ENCODE data around the gene EIF2S1. TPM values are rescaled to one million over a fixed set of nuclear protein-coding genes. Genes with fewer than 3 reads are reported as not detected.

The EIF2S1 gene
- total and polyA plus RNA-seq, 2 of the 13 experiments (the other 11 are each of a cell fraction or from before 2014, with no cell fraction given), result 49.1 to 246 TPM

GRCh38 chr14:67331368-67332125 lies 28.6 kb upstream of the EIF2S1 start:
- in situ Hi-C loops (cut with HindIII; ENCODE audit: extremely low pct_ligation_motif_present, low pct_unique_long_range_greater_than_20kb), result no loop called here
- no peaks in the 10 kb centered on the region for H3K9me3 ChIP-seq (ENCODE audit: low read length)
- BruUV-seq (replicated peaks), result no TSS peak
- FAIRE-seq, result no peak
- intact Hi-C loops (cut with micrococcal nuclease; ENCODE audit: unreplicated experiment), result no loop called here
- H4K20me1 ChIP-seq (ENCODE audit: insufficient read depth, low read length), result no peaks in the 10 kb centered on the region
- ATAC-seq, result no peak
- no peaks in the 10 kb centered on the region for H3K27me3 ChIP-seq (ENCODE audit: control insufficient read depth in 1 of 2, insufficient read depth in 2 of 2, low read length in 2 of 2)
- H3K4me2 ChIP-seq (ENCODE audit: low read depth, low read length), result no peak overlapping the region
- H3K79me2 ChIP-seq (ENCODE audit: insufficient read depth, low read length), result no peaks in the 10 kb centered on the region
- WGBS (ENCODE audit: low lambda C conversion rate), result 100% methylated on average over 5 of the region's 5 CpGs
- ChIA-PET POLR2A (no interaction called here), CTCF (ENCODE audit: low intra/inter-chr PET ratio, low total read pairs) (no interaction called here)
- no peak overlapping the region for H3K4me3 ChIP-seq (replicated peaks in 1 of 3; ENCODE audit: insufficient read depth in 1 of 3, low read depth in 2 of 3, low read length in 3 of 3)
- H3K36me3 ChIP-seq (replicated peaks in 1 of 2; ENCODE audit: control insufficient read depth in 1 of 2, insufficient read depth in 2 of 2, low read length in 2 of 2), result peaks cover 4 to 21% of the 10 kb centered on the region in 2 experiments; a peak in 4 of 5 replicates
- H2AFZ ChIP-seq (ENCODE audit: low read length), result no peak overlapping the region
- no peak for DNase-seq (ENCODE audit: low spot score)
- no peak overlapping the region for H3K27ac ChIP-seq (ENCODE audit: extremely low read length, insufficient read depth, low read length)
- H3K4me1 ChIP-seq (ENCODE audit: insufficient read depth, low read length), result no peaks in the 10 kb centered on the region
- no peak overlapping the region for H3K9ac ChIP-seq (ENCODE audit: insufficient read depth, low read depth, low read length)
- 0 out of 2 replicates have a peak, but pooled peaks have one; percentile 1 for TF ChIP-seq MAFF (IDR thresholded peaks at IDR 0.05; ENCODE audit: low read depth, low read length)
- TF ChIP-seq MAFK (conservative IDR thresholded peaks at IDR 0.05 in 1 of 2, IDR thresholded peaks at IDR 0.05 in 1 of 2; ENCODE audit: low read length in 2 of 2), result peak in 1 of 2 experiments; percentile 51; a peak in 2 of 4 replicates
- TF ChIP-seq, protein P1, sequence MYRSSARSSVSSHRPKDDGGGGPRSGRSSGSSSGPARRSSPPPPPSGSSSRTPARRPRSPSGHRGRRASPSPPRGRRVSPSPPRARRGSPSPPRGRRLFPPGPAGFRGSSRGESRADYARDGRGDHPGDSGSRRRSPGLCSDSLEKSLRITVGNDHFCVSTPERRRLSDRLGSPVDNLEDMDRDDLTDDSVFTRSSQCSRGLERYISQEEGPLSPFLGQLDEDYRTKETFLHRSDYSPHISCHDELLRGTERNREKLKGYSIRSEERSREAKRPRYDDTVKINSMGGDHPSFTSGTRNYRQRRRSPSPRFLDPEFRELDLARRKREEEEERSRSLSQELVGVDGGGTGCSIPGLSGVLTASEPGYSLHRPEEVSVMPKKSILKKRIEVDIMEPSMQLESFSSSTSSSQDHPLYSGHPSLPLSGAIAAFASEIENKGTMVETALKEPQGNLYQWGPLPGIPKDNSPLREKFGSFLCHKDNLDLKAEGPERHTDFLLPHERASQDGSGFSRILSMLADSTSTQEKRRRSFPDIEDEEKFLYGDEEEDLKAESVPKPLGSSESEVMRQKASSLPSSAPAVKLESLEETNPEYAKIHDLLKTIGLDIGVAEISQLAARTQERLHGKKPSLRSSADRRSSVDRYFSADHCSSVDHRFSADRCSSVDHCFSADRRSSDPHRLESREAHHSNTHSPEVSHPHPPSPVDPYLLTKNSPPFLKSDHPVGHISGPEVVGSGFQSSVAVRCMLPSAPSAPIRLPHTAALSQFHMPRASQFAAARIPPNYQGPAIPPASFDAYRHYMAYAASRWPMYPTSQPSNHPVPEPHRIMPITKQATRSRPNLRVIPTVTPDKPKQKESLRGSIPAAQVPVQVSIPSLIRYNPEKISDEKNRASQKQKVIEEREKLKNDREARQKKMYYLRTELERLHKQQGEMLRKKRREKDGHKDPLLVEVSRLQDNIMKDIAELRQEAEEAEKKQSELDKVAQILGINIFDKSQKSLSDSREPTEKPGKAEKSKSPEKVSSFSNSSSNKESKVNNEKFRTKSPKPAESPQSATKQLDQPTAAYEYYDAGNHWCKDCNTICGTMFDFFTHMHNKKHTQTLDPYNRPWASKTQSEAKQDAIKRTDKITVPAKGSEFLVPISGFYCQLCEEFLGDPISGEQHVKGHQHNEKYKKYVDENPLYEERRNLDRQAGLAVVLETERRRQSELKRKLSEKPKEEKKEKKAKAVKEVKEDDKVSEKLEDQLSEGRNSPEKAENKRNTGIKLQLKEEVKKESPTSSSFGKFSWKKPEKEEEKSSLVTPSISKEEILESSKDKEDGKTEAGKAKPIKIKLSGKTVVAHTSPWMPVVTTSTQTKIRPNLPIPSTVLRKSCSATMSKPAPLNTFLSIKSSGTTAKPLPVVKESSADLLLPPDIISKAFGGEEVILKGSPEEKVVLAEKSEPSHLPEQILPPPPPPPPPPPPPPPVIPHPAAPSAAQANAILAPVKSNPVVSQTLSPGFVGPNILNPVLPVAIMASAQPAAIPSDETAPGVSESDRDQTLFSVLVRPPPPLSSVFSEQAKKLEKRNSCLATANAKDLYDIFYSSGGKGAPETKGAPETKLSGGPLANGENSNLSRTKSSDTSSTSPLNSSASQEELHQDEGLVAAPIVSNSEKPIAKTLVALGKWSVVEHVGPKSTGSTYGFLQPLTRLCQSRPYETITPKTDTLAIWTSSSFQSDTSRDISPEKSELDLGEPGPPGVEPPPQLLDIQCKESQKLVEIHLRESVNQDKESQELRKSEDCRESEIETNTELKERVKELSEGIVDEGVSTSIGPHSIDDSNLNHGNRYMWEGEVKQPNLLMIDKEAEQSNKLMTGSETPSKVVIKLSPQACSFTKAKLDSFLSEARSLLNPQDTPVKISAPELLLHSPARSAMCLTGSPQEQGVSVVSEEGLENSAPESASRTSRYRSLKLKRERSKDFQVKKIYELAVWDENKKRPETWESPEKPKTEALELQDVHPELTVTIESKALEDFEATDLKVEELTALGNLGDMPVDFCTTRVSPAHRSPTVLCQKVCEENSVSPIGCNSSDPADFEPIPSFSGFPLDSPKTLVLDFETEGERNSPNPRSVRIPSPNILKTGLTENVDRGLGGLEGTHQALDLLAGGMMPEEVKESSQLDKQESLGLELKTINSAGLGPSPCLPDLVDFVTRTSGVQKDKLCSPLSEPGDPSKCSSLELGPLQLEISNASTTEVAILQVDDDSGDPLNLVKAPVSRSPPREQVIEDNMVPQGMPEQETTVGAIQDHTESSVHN (CRISPR knock-in tag; IDR thresholded peaks at IDR 0.05), result no peak
